ENCODE results near the gene PCSK1.
A peak's percentile ranks its signal among the peaks of the same experiment; 100 is the strongest.

PCSK1 gene

DNA sequence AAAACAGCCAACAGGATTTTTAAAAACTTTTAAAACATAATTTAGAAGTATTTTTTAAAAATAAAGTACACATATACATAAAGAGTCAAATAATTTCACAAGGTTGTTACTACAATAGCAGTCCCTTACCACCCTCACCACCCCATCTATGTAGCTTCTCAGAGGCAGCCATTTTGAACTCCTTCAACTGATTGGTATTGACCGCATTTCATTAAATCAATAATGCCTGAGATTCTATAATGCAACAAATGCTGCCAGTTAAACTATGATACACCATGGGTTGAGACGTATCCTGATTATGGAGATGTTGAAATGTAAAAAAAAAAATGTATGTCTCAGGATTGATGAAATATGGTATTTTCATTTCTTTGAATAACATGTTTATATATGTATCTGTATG, 78.8 kb downstream of the PCSK1 start:
- no peak for TF ChIP-seq Cebpa-rat (IDR thresholded peaks at IDR 0.05)

DNA sequence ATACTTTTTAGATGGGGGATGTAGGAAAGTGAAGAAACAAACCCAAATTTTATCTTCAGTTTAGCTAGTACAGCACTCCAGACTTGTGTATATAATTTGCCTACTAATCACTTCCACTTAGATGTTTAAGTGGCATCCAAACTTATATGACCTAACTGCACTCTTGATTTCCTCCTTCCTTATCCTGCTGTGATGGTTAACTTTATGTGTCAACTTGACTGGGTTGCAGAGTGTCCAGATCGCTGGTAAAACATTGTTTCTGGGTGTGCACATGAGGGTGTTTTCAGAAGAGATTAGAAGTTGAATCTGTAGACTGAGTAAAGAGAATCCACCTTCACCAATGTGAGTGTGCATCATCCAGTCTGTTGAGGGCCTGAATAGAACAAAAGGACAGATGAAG, 79.8 kb downstream of the PCSK1 start:
- Histone ChIP-seq H3K4me2 (no peak overlapping the region), H3K4me3 (no peak overlapping the region), H3K27ac (no peak overlapping the region), H4K20me1 (no peaks in the 10 kb centered on the region), H3K36me3 (no peaks in the 10 kb centered on the region), H3K9me3 (replicated peaks in 1 of 11) (peaks cover 0 to 8% (median 0%) of the 10 kb centered on the region in 11 experiments; a peak in 4 of 22 replicates), H3K27me3 (no peaks in the 10 kb centered on the region), H3K4me1 (peaks cover 0 to 18% (median 6%) of the 10 kb centered on the region in 10 experiments; a peak in 8 of 20 replicates), H3K9ac (no peak overlapping the region)
- no peak for TF ChIP-seq Cebpa-rat (IDR thresholded peaks at IDR 0.05)

More for the DNA sequence above, 78.8 kb downstream of the PCSK1 start:
- Histone ChIP-seq H3K36me3 (no peaks in the 10 kb centered on the region), H3K27ac (no peak overlapping the region), H3K4me3 (no peak overlapping the region), H3K4me1 (peaks cover 0 to 18% (median 0%) of the 10 kb centered on the region in 10 experiments; a peak in 6 of 20 replicates), H4K20me1 (no peaks in the 10 kb centered on the region), H3K27me3 (no peaks in the 10 kb centered on the region), H3K9ac (no peak overlapping the region), H3K4me2 (no peak overlapping the region), H3K9me3 (replicated peaks in 1 of 11) (peaks cover 0 to 8% (median 0%) of the 10 kb centered on the region in 11 experiments; a peak in 4 of 22 replicates)

DNA sequence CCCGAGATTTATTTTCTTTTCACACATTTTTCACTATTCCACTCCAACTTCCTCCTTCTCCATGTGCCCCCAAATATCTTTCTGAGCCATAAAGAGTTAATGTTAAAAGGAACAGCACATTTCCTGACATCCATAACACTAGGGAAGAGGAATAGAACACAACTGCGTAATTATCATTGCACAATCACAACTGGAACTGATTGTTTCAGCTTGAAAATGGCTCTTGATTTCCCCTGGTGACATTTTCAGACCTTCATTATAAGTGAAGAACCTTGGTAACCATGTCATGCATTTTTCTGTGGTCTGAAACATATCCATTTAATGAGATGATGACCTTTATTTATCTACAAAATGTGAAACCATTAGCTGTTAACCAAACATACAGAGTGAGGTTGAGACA, 82.4 kb downstream of the PCSK1 start:
- H3K9me3 ChIP-seq (replicated peaks in 1 of 11), result peaks cover 0 to 8% (median 0%) of the 10 kb centered on the region in 11 experiments; a peak in 4 of 22 replicates
- no peaks in the 10 kb centered on the region for H3K27me3 ChIP-seq

GRCh38 chr5:96348536-96348935, 84.5 kb downstream of the PCSK1 start:
- H3K4me2 ChIP-seq, result peak overlapping the region in 3 of 11 experiments; percentile 9 to 29 (median 13); a peak in 4 of 22 replicates
- no peaks in the 10 kb centered on the region for H3K27me3 ChIP-seq
- peaks cover 0 to 8% (median 0%) of the 10 kb centered on the region in 11 experiments; a peak in 3 of 22 replicates for H3K9me3 ChIP-seq (replicated peaks in 1 of 11)
- no peaks in the 10 kb centered on the region for H4K20me1 ChIP-seq
- H3K9ac ChIP-seq, result no peak overlapping the region
- no peak for TF ChIP-seq Cebpa-rat (IDR thresholded peaks at IDR 0.05)
- H3K27ac ChIP-seq, result no peak overlapping the region
- H3K36me3 ChIP-seq, result no peaks in the 10 kb centered on the region
- peaks cover 0 to 21% (median 6%) of the 10 kb centered on the region in 10 experiments; a peak in 9 of 20 replicates for H3K4me1 ChIP-seq
- H3K4me3 ChIP-seq, result no peak overlapping the region

More for the DNA sequence above, 82.4 kb downstream of the PCSK1 start:
- Histone ChIP-seq H3K4me1 (peaks cover 0 to 18% (median 6%) of the 10 kb centered on the region in 10 experiments; a peak in 8 of 20 replicates), H4K20me1 (no peaks in the 10 kb centered on the region), H3K27ac (no peak overlapping the region), H3K9ac (no peak overlapping the region), H3K36me3 (no peaks in the 10 kb centered on the region), H3K4me3 (no peak overlapping the region), H3K4me2 (peak overlapping the region in 5 of 11 experiments; percentile 0 to 42 (median 39); a peak in 7 of 22 replicates)
- peak in 2 of 11 experiments; percentile 10 to 26; a peak in 2 of 22 replicates for TF ChIP-seq Cebpa-rat (IDR thresholded peaks at IDR 0.05)

GRCh38 chr5:96347502-96348292, 85.4 kb downstream of the PCSK1 start:
- no peak overlapping the region for H3K9ac ChIP-seq
- TF ChIP-seq Cebpa-rat (IDR thresholded peaks at IDR 0.05), result no peak
- H3K4me3 ChIP-seq, result no peak overlapping the region
- no peak overlapping the region for H3K4me2 ChIP-seq
- H3K9me3 ChIP-seq (replicated peaks in 1 of 11), result peaks cover 0 to 4% (median 0%) of the 10 kb centered on the region in 11 experiments; a peak in 3 of 22 replicates
- H4K20me1 ChIP-seq, result no peaks in the 10 kb centered on the region
- no peak overlapping the region for H3K27ac ChIP-seq
- H3K36me3 ChIP-seq, result no peaks in the 10 kb centered on the region
- peaks cover 0 to 29% (median 7%) of the 10 kb centered on the region in 10 experiments; a peak in 13 of 20 replicates for H3K4me1 ChIP-seq
- H3K27me3 ChIP-seq, result no peaks in the 10 kb centered on the region

DNA sequence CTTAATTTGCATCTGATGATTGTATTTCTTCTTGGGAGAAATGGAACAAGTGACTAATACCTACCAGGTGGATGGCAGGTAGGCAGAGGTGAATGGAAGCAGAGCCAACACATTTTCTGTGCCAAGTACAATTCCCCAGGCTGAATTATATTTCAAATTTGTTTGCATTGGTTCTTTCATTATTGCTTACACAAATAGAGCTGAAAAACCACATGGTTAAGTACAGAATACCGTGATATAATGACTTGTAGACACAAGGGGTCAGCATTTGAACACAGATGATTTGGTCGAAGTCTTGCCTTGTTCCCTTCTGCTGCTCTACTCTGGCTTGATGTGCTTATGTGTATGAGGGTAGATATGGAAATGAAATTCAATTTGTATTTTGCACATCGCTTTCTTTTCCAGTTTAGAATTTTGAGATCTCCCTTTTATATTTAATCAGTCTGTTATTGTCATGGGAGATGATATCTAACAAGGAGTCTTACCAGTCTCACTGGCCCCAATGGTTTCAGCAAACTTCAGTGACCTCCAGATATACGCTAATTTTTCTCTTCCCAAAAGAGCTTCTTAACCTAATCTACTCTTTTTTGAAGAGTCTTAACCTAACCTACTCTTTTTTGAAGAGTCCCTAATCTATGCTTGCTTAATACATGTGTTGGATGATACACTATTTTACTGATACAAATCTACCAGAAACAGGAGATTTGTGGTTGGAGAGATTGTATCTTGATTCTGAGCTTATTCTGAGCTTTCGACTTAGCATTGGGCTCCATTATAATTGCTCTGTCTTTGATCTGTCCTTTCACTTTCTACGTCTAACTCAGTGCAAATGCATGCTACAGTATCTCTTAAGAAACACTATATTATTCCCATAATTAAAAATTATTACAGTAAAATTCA, 88.1 kb downstream of the PCSK1 start:
- Histone ChIP-seq H3K27ac (no peak overlapping the region), H3K36me3 (no peaks in the 10 kb centered on the region), H3K27me3 (no peaks in the 10 kb centered on the region), H3K9ac (no peak overlapping the region), H3K4me1 (peaks cover 0 to 33% (median 17%) of the 10 kb centered on the region in 10 experiments; a peak in 14 of 20 replicates), H4K20me1 (no peaks in the 10 kb centered on the region), H3K4me3 (no peak overlapping the region), H3K4me2 (no peak overlapping the region), H3K9me3 (replicated peaks in 1 of 11) (no peaks in the 10 kb centered on the region)
- no peak for TF ChIP-seq Cebpa-rat (IDR thresholded peaks at IDR 0.05)

GRCh38 chr5:96343094-96343493, 90.0 kb downstream of the PCSK1 start:
- no peak for TF ChIP-seq Cebpa-rat (IDR thresholded peaks at IDR 0.05)
- no peaks in the 10 kb centered on the region for H3K27me3 ChIP-seq
- no peak overlapping the region for H3K4me3 ChIP-seq
- H3K4me2 ChIP-seq, result peak overlapping the region in 3 of 11 experiments; percentile 59 to 76 (median 71); a peak in 4 of 22 replicates
- H4K20me1 ChIP-seq, result no peaks in the 10 kb centered on the region
- peaks cover 0 to 47% (median 21%) of the 10 kb centered on the region in 10 experiments; a peak in 14 of 20 replicates for H3K4me1 ChIP-seq
- H3K9me3 ChIP-seq (replicated peaks in 1 of 11), result no peaks in the 10 kb centered on the region
- H3K27ac ChIP-seq, result no peak overlapping the region
- no peak overlapping the region for H3K9ac ChIP-seq
- H3K36me3 ChIP-seq, result no peaks in the 10 kb centered on the region

DNA sequence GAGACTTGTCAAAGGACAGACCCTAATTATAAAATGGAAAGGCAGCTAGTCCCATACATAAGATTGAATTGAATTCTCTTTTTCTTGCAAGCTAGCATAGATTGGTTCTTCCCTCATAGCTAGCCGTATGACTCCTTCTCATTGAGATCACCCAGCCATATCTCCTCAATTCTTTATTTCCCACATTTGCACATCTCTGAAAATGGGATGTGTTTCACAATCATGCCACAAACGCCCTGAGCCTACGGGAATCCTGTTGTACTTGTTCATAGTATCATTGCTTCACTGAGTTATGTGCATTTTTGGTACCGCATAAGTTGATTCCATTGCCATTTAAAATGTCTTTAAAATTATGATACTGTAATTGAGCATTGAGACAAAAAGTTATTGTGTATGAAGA, 90.5 kb downstream of the PCSK1 start:
- H3K27me3 ChIP-seq, result no peaks in the 10 kb centered on the region
- H3K4me3 ChIP-seq, result no peak overlapping the region
- 0 out of 22 replicates have a peak overlapping the region, but pooled peaks of 1 of the 11 experiments have one; percentile 7 for H3K27ac ChIP-seq
- no peak overlapping the region for H3K9ac ChIP-seq
- H3K36me3 ChIP-seq, result no peaks in the 10 kb centered on the region
- H3K4me1 ChIP-seq, result peaks cover 0 to 52% (median 26%) of the 10 kb centered on the region in 10 experiments; a peak in 14 of 20 replicates
- peak in 1 of 11 experiments; percentile 21; a peak in 1 of 22 replicates for TF ChIP-seq Cebpa-rat (IDR thresholded peaks at IDR 0.05)
- no peaks in the 10 kb centered on the region for H4K20me1 ChIP-seq
- peak overlapping the region in 9 of 11 experiments; percentile 6 to 79 (median 46); a peak in 15 of 22 replicates for H3K4me2 ChIP-seq
- H3K9me3 ChIP-seq (replicated peaks in 1 of 11), result no peaks in the 10 kb centered on the region

Measured in BLaER1 treated with 17β-estradiol and CSF1 and Interleukin-3, amounts not matched to agents 10 nM and 100 nM (cell line).